Choroid plexus epithelial cell (primary cell): Measurements from ENCODE around the gene AK2.
"Not testable (repeated sequence)": the region's sequence is repeated elsewhere in the genome, so short reads cannot be mapped to it uniquely, and the experiment has no call there.

Source experiments
- DNase-seq: peaks from one replicate; pipeline ENCODE4 v3.0.0-alpha.2; 2010; ENCODE audit warnings: low read depth
- H3K4me3 ChIP-seq: 2 replicates; pipeline ENCODE4 v1.5.1; 2011; ENCODE audit warnings: low read depth, mild to moderate bottlenecking, control low read depth, low read length, moderate library complexity
- TF ChIP-seq, protein P1 (sequence below): conservative IDR thresholded peaks from 2 replicates; pipeline ENCODE4 v1.5.1; 2011; ENCODE audit warnings: low read depth, mild to moderate bottlenecking, control low read depth, inconsistent platforms, low read length, moderate library complexity

Gene AK2

DNA sequence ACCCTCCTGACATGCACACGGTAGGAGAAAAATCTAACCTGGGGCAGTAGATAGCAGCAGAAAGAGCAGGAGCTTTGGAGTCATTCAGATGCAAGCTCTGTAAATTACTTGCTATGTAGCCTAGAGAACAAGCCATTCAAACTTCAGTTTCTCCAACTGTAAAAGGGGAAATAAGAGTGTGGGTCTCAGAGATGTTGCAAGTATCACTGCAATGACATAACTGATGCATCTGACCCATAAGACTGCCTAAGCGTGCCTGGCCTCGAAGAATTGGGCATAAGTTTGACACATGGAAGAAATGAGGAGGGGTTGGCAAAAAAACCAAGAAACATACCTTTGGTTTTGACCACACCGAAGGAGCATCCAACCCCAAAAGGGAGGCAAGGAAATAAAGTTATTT lies 5.2 kb downstream of the AK2 start:
- no peak for DNase-seq
- H3K4me3 ChIP-seq: no peak overlapping the region
- TF ChIP-seq, protein P1, sequence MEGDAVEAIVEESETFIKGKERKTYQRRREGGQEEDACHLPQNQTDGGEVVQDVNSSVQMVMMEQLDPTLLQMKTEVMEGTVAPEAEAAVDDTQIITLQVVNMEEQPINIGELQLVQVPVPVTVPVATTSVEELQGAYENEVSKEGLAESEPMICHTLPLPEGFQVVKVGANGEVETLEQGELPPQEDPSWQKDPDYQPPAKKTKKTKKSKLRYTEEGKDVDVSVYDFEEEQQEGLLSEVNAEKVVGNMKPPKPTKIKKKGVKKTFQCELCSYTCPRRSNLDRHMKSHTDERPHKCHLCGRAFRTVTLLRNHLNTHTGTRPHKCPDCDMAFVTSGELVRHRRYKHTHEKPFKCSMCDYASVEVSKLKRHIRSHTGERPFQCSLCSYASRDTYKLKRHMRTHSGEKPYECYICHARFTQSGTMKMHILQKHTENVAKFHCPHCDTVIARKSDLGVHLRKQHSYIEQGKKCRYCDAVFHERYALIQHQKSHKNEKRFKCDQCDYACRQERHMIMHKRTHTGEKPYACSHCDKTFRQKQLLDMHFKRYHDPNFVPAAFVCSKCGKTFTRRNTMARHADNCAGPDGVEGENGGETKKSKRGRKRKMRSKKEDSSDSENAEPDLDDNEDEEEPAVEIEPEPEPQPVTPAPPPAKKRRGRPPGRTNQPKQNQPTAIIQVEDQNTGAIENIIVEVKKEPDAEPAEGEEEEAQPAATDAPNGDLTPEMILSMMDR: no peak

GRCh38 chr1:33030575-33030974 lies 6.1 kb downstream of the AK2 start:
- H3K4me3 ChIP-seq: no peak overlapping the region
- peak; percentile 93 for DNase-seq
- TF ChIP-seq, protein P1: no peak

DNA sequence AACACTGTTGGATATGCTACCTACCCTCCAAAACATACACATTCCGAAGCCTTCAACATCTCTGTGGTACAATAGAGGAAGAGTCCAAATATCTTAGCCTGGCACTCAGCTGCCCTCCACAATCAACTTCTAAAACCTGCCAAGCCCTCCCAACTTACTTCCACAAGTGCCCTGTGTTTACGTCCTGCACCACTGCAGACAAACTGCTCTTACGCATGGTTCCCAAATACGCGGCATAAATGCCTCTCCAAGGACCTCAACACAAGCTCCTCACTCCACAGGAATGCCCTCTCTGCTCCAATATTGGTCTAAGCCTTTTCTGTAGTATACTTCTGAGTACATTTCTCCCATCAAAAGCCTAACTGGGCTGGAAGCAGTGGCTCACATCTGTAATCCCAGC lies 6.8 kb downstream of the AK2 start:
- no peak for DNase-seq
- TF ChIP-seq, protein P1: no peak
- H3K4me3 ChIP-seq: no peak overlapping the region

DNA sequence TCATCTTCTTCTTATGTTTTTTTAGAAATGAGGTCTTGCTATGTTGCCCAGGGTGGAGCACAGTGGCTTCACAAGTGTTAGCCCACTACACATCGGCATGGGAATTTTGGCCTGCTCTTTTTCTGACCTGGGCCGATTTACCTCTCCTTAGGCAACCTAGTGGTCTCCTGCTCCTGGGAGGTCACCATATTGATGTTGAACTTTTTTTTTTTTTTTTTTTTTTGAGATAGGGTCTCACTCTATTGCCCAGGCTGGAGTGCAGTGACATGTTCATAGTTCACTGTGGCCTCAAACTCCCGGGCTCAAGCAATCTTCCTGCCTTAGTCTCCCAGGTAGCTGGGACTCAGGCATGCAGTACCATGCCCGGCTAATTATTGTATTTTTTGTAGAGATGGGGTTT lies 7.5 kb downstream of the AK2 start:
- no peak overlapping the region for H3K4me3 ChIP-seq
- no peak for DNase-seq
- TF ChIP-seq, protein P1: no peak

GRCh38 chr1:33025761-33026160 lies 10.9 kb downstream of the AK2 start:
- DNase-seq: no peak
- TF ChIP-seq, protein P1: no peak
- no peak overlapping the region for H3K4me3 ChIP-seq

DNA sequence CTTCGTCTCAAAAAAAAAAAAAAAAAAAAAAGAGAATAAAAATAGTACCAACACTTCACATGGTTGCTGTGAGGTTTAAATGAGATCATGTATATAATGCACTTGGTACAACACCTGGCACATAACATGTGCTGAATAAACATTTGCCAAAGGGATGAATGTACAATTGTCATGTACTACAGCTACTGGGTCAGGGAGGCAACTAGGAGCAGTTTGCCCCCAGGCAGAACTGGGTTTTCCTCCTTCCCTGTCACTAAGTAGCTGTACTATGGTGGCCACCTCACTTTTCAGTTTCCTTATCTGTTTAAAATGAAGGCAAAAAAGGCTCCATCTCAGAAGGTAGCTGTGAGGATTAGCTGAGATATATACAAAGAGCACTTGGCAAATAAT lies 11.5 kb downstream of the AK2 start:
- no peak overlapping the region for H3K4me3 ChIP-seq
- TF ChIP-seq, protein P1: no peak
- DNase-seq: no peak

DNA sequence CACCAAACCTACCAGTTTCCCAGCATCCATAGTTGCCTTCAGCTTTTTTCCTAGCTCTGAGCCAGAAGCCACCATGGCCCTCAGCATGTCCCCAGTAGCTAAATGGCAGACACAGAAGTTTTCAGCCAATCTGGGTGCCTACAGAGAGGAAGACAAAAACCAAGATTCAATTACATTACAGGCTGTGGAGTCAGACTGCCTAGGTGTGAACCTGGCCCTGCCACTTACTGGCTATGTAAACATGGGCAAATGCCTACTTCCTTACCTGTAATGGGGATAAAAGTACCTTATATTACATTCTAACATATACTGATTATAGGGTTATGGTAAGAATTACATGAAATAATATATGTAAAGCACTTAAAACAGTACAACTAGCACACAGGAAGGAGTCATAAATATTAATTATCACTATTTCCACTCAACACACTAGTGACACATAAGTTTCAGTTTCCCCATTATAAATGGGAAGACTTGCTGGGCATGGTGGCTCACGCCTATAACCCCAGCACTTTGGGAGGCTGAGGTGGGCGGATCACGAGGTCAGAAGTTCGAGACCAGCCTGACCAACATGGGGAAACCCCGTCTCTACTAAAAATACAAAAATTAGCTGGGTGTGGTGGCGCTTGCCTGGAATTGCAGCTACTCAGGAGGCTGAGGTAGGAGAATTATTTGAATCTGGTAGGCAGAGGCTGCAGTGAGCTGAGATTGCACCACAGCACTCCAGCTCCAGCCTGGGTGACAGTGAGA lies 12.1 kb downstream of the AK2 start:
- not testable (repeated sequence) for DNase-seq

More for the DNA sequence above, 12.1 kb downstream of the AK2 start:
- not testable (repeated sequence) for H3K4me3 ChIP-seq
